SK-N-SH treated with all-trans-retinoic acid at 6 μM for 48 hours (cell line): Measurements from ENCODE around the gene ITIH4.

Experiments used
- BACH2 ChIP-seq: fragments of 250-450 bp; sonication (Bioruptor Pico); IDR thresholded peaks from 2 replicates; pipeline ENCODE4 v1.9.0; 2021; ENCODE audit warnings: mild to moderate bottlenecking, borderline replicate concordance
- ESRRG ChIP-seq: fragments of 250-450 bp; sonication (Bioruptor Pico); IDR thresholded peaks from 2 replicates; pipeline ENCODE4 v1.6.1; 2021; ENCODE audit warnings: mild to moderate bottlenecking
- ZFP3 ChIP-seq: fragments of 250-450 bp; sonication (Bioruptor Pico); IDR thresholded peaks from 2 replicates; pipeline ENCODE4 v1.5.0; 2020; ENCODE audit warnings: mild to moderate bottlenecking, moderate library complexity
- TF ChIP-seq, protein P1 (sequence below): fragments of 250-450 bp; sonication (Bioruptor Pico); IDR thresholded peaks from 2 replicates; pipeline ENCODE4 v1.8.0; 2020; ENCODE audit warnings: mild to moderate bottlenecking, moderate library complexity, borderline replicate concordance

DNA sequence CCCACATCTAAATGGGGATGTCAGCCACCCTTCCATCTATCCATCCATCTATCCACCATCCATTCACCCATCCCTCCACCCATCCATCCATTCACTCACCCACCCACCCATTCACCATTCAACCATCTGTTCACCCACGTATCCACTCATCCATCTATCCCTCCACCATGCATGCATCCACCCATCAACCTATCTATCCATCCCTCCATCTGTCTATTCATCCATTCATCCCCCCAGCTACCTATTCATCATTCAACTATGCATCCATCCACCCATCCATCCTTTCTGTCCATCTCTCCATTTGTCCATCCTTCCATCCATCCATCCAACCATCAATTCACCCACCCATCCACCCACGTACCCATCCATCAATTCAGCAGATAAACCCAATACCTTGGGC is 21.3 kb downstream of the ITIH4 start:
- TF ChIP-seq BACH2 (CRISPR knock-in tag) (no peak), ESRRG (CRISPR knock-in tag) (no peak), ZFP3 (CRISPR knock-in tag) (no peak)
- TF ChIP-seq, protein P1, sequence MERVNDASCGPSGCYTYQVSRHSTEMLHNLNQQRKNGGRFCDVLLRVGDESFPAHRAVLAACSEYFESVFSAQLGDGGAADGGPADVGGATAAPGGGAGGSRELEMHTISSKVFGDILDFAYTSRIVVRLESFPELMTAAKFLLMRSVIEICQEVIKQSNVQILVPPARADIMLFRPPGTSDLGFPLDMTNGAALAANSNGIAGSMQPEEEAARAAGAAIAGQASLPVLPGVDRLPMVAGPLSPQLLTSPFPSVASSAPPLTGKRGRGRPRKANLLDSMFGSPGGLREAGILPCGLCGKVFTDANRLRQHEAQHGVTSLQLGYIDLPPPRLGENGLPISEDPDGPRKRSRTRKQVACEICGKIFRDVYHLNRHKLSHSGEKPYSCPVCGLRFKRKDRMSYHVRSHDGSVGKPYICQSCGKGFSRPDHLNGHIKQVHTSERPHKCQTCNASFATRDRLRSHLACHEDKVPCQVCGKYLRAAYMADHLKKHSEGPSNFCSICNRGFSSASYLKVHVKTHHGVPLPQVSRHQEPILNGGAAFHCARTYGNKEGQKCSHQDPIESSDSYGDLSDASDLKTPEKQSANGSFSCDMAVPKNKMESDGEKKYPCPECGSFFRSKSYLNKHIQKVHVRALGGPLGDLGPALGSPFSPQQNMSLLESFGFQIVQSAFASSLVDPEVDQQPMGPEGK (CRISPR knock-in tag), result no peak
